ENCODE results near the gene WDFY4.

- TF ChIP-seq, protein P1, sequence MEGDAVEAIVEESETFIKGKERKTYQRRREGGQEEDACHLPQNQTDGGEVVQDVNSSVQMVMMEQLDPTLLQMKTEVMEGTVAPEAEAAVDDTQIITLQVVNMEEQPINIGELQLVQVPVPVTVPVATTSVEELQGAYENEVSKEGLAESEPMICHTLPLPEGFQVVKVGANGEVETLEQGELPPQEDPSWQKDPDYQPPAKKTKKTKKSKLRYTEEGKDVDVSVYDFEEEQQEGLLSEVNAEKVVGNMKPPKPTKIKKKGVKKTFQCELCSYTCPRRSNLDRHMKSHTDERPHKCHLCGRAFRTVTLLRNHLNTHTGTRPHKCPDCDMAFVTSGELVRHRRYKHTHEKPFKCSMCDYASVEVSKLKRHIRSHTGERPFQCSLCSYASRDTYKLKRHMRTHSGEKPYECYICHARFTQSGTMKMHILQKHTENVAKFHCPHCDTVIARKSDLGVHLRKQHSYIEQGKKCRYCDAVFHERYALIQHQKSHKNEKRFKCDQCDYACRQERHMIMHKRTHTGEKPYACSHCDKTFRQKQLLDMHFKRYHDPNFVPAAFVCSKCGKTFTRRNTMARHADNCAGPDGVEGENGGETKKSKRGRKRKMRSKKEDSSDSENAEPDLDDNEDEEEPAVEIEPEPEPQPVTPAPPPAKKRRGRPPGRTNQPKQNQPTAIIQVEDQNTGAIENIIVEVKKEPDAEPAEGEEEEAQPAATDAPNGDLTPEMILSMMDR (IDR thresholded peaks at IDR 0.05; ENCODE audit: low read depth, low read length, missing input control) = no peak
- no peak for TF ChIP-seq EGR1 (IDR thresholded peaks at IDR 0.05; ENCODE audit: low read depth in 2 of 2)
- no peak for TF ChIP-seq TAF1 (conservative IDR thresholded peaks at IDR 0.05)
- TF ChIP-seq, protein P2, sequence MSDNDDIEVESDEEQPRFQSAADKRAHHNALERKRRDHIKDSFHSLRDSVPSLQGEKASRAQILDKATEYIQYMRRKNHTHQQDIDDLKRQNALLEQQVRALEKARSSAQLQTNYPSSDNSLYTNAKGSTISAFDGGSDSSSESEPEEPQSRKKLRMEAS (IDR thresholded peaks at IDR 0.05) = no peak
- no peak for TF ChIP-seq YY1 (IDR thresholded peaks at IDR 0.05)
- TF ChIP-seq REST (IDR thresholded peaks at IDR 0.05) = no peak
- no peak for TF ChIP-seq JUND (IDR thresholded peaks at IDR 0.05)
- no peak for TF ChIP-seq ATF3 (IDR thresholded peaks at IDR 0.05)
- no peak for TF ChIP-seq RXRA (IDR thresholded peaks at IDR 0.05)
- TF ChIP-seq ZBTB33 (IDR thresholded peaks at IDR 0.05) = no peak
- no peak for TF ChIP-seq HNF4A (conservative IDR thresholded peaks at IDR 0.05)
- TF ChIP-seq SP1 (IDR thresholded peaks at IDR 0.05) = no peak
- TF ChIP-seq NR2F2 (IDR thresholded peaks at IDR 0.05) = no peak
Measured at GRCh38 chr10:48957361-48958151, 272.9 kb downstream of the WDFY4 start.

Data from liver (tissue), 3 donors.